ENCODE measurements around the gene SUMO4. TPM values are rescaled to one million over a fixed set of nuclear protein-coding genes. Genes with fewer than 3 reads are reported as not detected.

Gene SUMO4
- total RNA-seq, 1 donor from 2014 or later: 0.82 TPM

DNA sequence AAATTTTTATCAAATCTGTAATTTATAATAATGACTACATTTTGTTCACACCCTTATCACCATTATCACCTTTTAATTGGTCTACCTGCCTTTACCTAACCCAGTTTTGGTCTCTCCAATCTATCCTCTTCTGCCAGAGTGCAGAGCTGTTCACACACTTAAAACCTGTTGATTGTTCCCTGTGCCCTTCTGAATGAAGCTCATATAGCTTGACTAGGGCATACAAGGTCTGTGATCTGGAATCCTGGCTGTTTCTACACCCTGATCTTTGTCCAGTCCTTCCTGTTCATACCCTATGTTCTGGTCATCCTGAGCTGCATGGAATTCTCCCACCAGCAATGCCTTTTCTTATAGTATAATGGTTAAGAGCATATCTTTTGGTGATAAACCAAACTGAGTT lies 28.9 kb upstream of the SUMO4 start:
- Histone ChIP-seq H3K36me3 (peaks cover 1% of the 10 kb centered on the region), H3K4me1 (no peaks in the 10 kb centered on the region), H3K9me3 (ENCODE audit: low read depth) (no peaks in the 10 kb centered on the region), H3K79me2 (ENCODE audit: low read depth) (peaks cover 92% of the 10 kb centered on the region), H3F3A (ENCODE audit: low read depth) (no peaks in the 10 kb centered on the region), H2AFZ (replicated peaks) (no peak overlapping the region), H4K20me1 (ENCODE audit: low read depth) (peaks cover 59% of the 10 kb centered on the region), H3K4me3 (no peak overlapping the region), H3K4me2 (no peak overlapping the region), H3K27ac (no peak overlapping the region), H3K9ac (no peak overlapping the region), H3K27me3 (no peaks in the 10 kb centered on the region)
- H3K36me3 Mint-ChIP-seq: peaks cover 20% of the 10 kb centered on the region
- H3K27ac Mint-ChIP-seq: no peak overlapping the region
- H3K9me3 Mint-ChIP-seq: no peaks in the 10 kb centered on the region
- H3K27me3 Mint-ChIP-seq (ENCODE audit: insufficient read depth, low read depth): no peaks in the 10 kb centered on the region
- H3K4me1 Mint-ChIP-seq: no peaks in the 10 kb centered on the region
- no peak overlapping the region for H3K4me3 Mint-ChIP-seq
- TF ChIP-seq EZH2phosphoT487 (IDR thresholded peaks at IDR 0.05): no peak
- TF ChIP-seq EZH2 (IDR thresholded peaks at IDR 0.05): no peak
- TF ChIP-seq, protein P1, sequence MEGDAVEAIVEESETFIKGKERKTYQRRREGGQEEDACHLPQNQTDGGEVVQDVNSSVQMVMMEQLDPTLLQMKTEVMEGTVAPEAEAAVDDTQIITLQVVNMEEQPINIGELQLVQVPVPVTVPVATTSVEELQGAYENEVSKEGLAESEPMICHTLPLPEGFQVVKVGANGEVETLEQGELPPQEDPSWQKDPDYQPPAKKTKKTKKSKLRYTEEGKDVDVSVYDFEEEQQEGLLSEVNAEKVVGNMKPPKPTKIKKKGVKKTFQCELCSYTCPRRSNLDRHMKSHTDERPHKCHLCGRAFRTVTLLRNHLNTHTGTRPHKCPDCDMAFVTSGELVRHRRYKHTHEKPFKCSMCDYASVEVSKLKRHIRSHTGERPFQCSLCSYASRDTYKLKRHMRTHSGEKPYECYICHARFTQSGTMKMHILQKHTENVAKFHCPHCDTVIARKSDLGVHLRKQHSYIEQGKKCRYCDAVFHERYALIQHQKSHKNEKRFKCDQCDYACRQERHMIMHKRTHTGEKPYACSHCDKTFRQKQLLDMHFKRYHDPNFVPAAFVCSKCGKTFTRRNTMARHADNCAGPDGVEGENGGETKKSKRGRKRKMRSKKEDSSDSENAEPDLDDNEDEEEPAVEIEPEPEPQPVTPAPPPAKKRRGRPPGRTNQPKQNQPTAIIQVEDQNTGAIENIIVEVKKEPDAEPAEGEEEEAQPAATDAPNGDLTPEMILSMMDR (IDR thresholded peaks at IDR 0.05): no peak
- no peak for DNase-seq (ENCODE audit: low spot score)

DNA sequence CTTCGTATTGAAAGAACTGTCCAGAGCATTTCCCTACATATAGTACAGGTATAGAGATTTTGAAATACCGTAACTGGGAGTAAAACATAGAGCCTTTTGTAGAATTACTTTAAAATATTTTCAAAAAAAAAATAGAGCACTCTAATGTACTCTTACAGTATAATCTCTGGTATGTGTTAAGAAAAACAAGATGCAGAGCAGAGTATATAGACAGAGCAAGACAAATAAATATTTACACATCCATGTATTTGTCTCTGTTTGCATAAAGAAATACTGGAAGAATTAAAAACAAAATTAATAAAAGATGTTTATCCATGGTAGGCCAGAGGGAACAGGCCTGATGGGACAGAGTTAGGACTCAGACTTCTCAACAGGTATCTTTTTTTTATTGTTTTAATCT lies 28.0 kb upstream of the SUMO4 start:
- Histone ChIP-seq H3K4me1 (no peaks in the 10 kb centered on the region), H3K27ac (no peak overlapping the region), H3F3A (ENCODE audit: low read depth) (no peaks in the 10 kb centered on the region), H3K27me3 (no peaks in the 10 kb centered on the region), H4K20me1 (ENCODE audit: low read depth) (peaks cover 53% of the 10 kb centered on the region), H2AFZ (replicated peaks) (no peak overlapping the region), H3K4me2 (no peak overlapping the region), H3K79me2 (ENCODE audit: low read depth) (peaks cover 88% of the 10 kb centered on the region), H3K9me3 (ENCODE audit: low read depth) (no peaks in the 10 kb centered on the region), H3K4me3 (no peak overlapping the region), H3K9ac (no peak overlapping the region), H3K36me3 (peaks cover 5% of the 10 kb centered on the region)
- DNase-seq (ENCODE audit: low spot score): no peak
- Mint-ChIP-seq H3K27ac (no peak overlapping the region), H3K4me1 (no peaks in the 10 kb centered on the region), H3K36me3 (peaks cover 27% of the 10 kb centered on the region), H3K4me3 (no peak overlapping the region), H3K9me3 (no peaks in the 10 kb centered on the region), H3K27me3 (ENCODE audit: insufficient read depth, low read depth) (no peaks in the 10 kb centered on the region)
- TF ChIP-seq EZH2 (IDR thresholded peaks at IDR 0.05) (no peak), EZH2phosphoT487 (IDR thresholded peaks at IDR 0.05) (no peak)
- TF ChIP-seq, protein P1 (IDR thresholded peaks at IDR 0.05): no peak

DNA sequence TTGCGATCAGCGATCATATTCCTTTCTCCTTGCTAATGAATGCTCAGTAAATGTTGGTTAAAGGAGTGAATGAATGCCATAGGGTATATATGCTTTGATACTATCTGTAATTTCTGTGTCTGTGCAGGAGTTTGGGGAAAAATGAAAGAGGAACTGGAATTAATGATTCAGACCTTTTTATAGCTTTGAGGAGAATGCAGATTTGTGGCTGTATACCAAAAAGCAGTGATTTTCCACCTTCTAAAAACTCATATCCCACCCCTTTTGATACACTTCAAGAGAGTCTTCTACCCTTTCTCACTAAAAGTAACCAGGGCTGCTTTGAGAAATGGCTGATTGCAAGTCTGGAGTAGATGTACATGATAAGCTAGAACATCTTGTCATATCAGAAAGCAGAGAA lies 26.6 kb upstream of the SUMO4 start:
- Mint-ChIP-seq H3K4me3 (no peak overlapping the region), H3K9me3 (peaks cover under 1% of the 10 kb centered on the region), H3K4me1 (no peaks in the 10 kb centered on the region), H3K36me3 (peaks cover 34% of the 10 kb centered on the region), H3K27me3 (ENCODE audit: insufficient read depth, low read depth) (no peaks in the 10 kb centered on the region), H3K27ac (no peak overlapping the region)
- TF ChIP-seq, protein P1 (IDR thresholded peaks at IDR 0.05): no peak
- no peak for TF ChIP-seq EZH2phosphoT487 (IDR thresholded peaks at IDR 0.05)
- no peak for TF ChIP-seq EZH2 (IDR thresholded peaks at IDR 0.05)
- peaks cover 43% of the 10 kb centered on the region for H4K20me1 ChIP-seq (ENCODE audit: low read depth)
- no peaks in the 10 kb centered on the region for H3K4me1 ChIP-seq
- no peaks in the 10 kb centered on the region for H3F3A ChIP-seq (ENCODE audit: low read depth)
- no peaks in the 10 kb centered on the region for H3K27me3 ChIP-seq
- H3K27ac ChIP-seq: no peak overlapping the region
- H3K4me3 ChIP-seq: no peak overlapping the region
- no peak overlapping the region for H3K9ac ChIP-seq
- no peak overlapping the region for H3K4me2 ChIP-seq
- peaks cover 14% of the 10 kb centered on the region for H3K36me3 ChIP-seq
- H2AFZ ChIP-seq (replicated peaks): no peak overlapping the region
- DNase-seq (ENCODE audit: low spot score): no peak
- H3K9me3 ChIP-seq (ENCODE audit: low read depth): no peaks in the 10 kb centered on the region
- peaks cover 86% of the 10 kb centered on the region for H3K79me2 ChIP-seq (ENCODE audit: low read depth)

Data from neural progenitor cell (in vitro differentiated cells).